Neural cell (in vitro differentiated cells): ENCODE measurements around the gene SWSAP1.

Source experiments
- CTCF ChIP-seq: fragments of 450-650 bp; IDR thresholded peaks from 2 replicates; pipeline ENCODE4 v1.5.1; 2014; ENCODE audit warnings: antibody characterized with exemption, mild to moderate bottlenecking, moderate library complexity; ENCODE audit not compliant: poor library complexity, severe bottlenecking
- EP300 ChIP-seq: fragments of 450-650 bp; conservative IDR thresholded peaks from 2 replicates; pipeline ENCODE4 v1.6.1; 2014; ENCODE audit warnings: antibody characterized with exemption, mild to moderate bottlenecking, moderate library complexity; ENCODE audit not compliant: poor library complexity, severe bottlenecking
- EZH2 ChIP-seq: fragments of 200-600, 300-800 bp; shearing (Covaris generic), sonication (generic); IDR thresholded peaks from 2 replicates; pipeline ENCODE4 v1.6.1; 2014; ENCODE audit warnings: antibody characterized with exemption, low read length, borderline replicate concordance, mild to moderate bottlenecking; ENCODE audit not compliant: insufficient read depth, poor library complexity, severe bottlenecking
- MXI1 ChIP-seq: fragments of 450-650 bp; conservative IDR thresholded peaks from 2 replicates; pipeline ENCODE4 v1.6.1; 2014; ENCODE audit warnings: antibody characterized with exemption, mild to moderate bottlenecking; ENCODE audit not compliant: poor library complexity, severe bottlenecking
- POLR2AphosphoS5 ChIP-seq: IDR thresholded peaks from 2 replicates; pipeline ENCODE4 v1.6.1; 2012
- RAD21 ChIP-seq: fragments of 450-650 bp; conservative IDR thresholded peaks from 2 replicates; pipeline ENCODE4 v1.6.1; 2014; ENCODE audit warnings: antibody characterized with exemption, mild to moderate bottlenecking, moderate library complexity
- REST ChIP-seq: IDR thresholded peaks from 2 replicates; pipeline ENCODE4 v1.6.1; 2012; ENCODE audit warnings: borderline replicate concordance
- SMC3 ChIP-seq: fragments of 450-650 bp; conservative IDR thresholded peaks from 2 replicates; pipeline ENCODE4 v1.6.1; 2014; ENCODE audit warnings: antibody characterized with exemption, mild to moderate bottlenecking, moderate library complexity; ENCODE audit not compliant: poor library complexity
- TAF1 ChIP-seq: IDR thresholded peaks from 2 replicates; pipeline ENCODE4 v1.6.1; 2012; ENCODE audit warnings: low read depth

GRCh38 chr19:11420429-11421370 is 46.2 kb downstream of the SWSAP1 start:
- TF ChIP-seq CTCF (no peak), EP300 (no peak), RAD21 (no peak), EZH2 (no peak), TAF1 (no peak), MXI1 (no peak), REST (no peak), POLR2AphosphoS5 (no peak), SMC3 (no peak)
